AG04450 (cell line): ENCODE data around the gene NMRAL1. TPM values are rescaled to one million over a fixed set of nuclear protein-coding genes. Genes with fewer than 3 reads are reported as not detected.

Experiments
- CTCF ChIA-PET: fragments of 300-600, 350-600 bp; formaldehyde crosslinking; extraction: SDS; loops from one replicate; lab custom pipeline; 2022; ENCODE audit warnings: antibody characterized with exemption, inconsistent platforms; lab: Charles Lee
- POLR2A ChIA-PET: fragments of 350-600 bp; formaldehyde crosslinking; extraction: SDS; loops from one replicate; lab custom pipeline; 2021; ENCODE audit warnings: antibody characterized with exemption, inconsistent platforms; lab: Yijun Ruan, JAX
- DNase-seq: peaks from one replicate; pipeline ENCODE4 v3.0.0-alpha.2; 2011; ENCODE audit warnings: low read depth, low spot score
- H3K27ac ChIP-seq: one replicate; pipeline ENCODE4 v1.5.1; 2012; ENCODE audit warnings: low read depth, low read length, control low read depth
- H3K27me3 ChIP-seq: one replicate; pipeline ENCODE4 v1.6.0; 2012; ENCODE audit warnings: low read length; ENCODE audit not compliant: control insufficient read depth, insufficient read depth
- H3K4me3 ChIP-seq: 2 replicates; pipeline ENCODE4 v1.5.1; 2011; ENCODE audit warnings: mild to moderate bottlenecking, low read depth, low read length, control low read depth
- H3K9me3 ChIP-seq: 2 replicates; pipeline ENCODE4 v1.5.1; 2012; ENCODE audit warnings: low read length; ENCODE audit not compliant: control insufficient read depth, insufficient read depth
- polyA plus RNA-seq: library from polyadenylated mRNA; depleted of rRNA; stranded (reverse); fragments of >200 nt; gene quantifications from 2 replicates; pipeline ENCODE4 v1.2.3, GENCODE V29; 2011
- TF ChIP-seq, protein P1 (sequence below): IDR thresholded peaks from 2 replicates; pipeline ENCODE4 v1.5.1; 2011; ENCODE audit warnings: low read depth, low read length, control low read depth, inconsistent platforms

NMRAL1 gene
- polyA plus RNA-seq, 1 experiment = 26.3 TPM

- H3K27ac ChIP-seq = no peak overlapping the region
- no peak overlapping the region for H3K4me3 ChIP-seq
- POLR2A ChIA-PET = no interaction called here
- CTCF ChIA-PET = interaction anchor here (1.6 kb wide), 1 partner anchor 136 kb away, joined by 3 read pairs; no protein-coding TSS in a partner anchor
- no peak for DNase-seq
- H3K27me3 ChIP-seq = no peaks in the 10 kb centered on the region
- TF ChIP-seq, protein P1, sequence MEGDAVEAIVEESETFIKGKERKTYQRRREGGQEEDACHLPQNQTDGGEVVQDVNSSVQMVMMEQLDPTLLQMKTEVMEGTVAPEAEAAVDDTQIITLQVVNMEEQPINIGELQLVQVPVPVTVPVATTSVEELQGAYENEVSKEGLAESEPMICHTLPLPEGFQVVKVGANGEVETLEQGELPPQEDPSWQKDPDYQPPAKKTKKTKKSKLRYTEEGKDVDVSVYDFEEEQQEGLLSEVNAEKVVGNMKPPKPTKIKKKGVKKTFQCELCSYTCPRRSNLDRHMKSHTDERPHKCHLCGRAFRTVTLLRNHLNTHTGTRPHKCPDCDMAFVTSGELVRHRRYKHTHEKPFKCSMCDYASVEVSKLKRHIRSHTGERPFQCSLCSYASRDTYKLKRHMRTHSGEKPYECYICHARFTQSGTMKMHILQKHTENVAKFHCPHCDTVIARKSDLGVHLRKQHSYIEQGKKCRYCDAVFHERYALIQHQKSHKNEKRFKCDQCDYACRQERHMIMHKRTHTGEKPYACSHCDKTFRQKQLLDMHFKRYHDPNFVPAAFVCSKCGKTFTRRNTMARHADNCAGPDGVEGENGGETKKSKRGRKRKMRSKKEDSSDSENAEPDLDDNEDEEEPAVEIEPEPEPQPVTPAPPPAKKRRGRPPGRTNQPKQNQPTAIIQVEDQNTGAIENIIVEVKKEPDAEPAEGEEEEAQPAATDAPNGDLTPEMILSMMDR = no peak
- H3K9me3 ChIP-seq = no peaks in the 10 kb centered on the region
These were observed 24.0 kb downstream of the NMRAL1 start for GRCh38 chr16:4450430-4450829.

DNA sequence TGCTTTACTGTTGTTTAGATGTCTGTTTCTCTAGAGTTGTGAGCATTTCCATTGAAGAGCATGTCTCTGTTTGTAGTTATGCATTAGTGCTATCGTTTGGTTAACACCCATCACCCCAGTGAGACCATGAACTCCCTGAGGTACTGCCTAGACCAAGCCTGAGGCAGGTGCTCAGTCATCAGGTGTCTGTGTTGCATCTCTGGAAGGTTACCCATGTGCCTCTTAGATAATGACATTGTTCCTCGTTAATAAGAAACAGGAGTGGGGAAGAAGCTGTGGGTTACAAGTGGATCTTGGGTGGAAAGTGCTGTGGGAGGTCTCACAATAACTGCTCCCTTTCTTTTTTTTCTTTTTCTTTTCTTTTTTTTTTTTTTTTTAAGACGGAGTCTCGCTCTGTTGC, 30.4 kb downstream of the NMRAL1 start:
- POLR2A ChIA-PET = no interaction called here
- no peaks in the 10 kb centered on the region for H3K27me3 ChIP-seq
- H3K4me3 ChIP-seq = no peak overlapping the region
- no peaks in the 10 kb centered on the region for H3K9me3 ChIP-seq
- CTCF ChIA-PET = no interaction called here
- H3K27ac ChIP-seq = no peak overlapping the region
- TF ChIP-seq, protein P1 = no peak
- no peak for DNase-seq

- CTCF ChIA-PET = no interaction called here
These were observed 31.2 kb downstream of the NMRAL1 start for GRCh38 chr16:4443271-4443670.

DNA sequence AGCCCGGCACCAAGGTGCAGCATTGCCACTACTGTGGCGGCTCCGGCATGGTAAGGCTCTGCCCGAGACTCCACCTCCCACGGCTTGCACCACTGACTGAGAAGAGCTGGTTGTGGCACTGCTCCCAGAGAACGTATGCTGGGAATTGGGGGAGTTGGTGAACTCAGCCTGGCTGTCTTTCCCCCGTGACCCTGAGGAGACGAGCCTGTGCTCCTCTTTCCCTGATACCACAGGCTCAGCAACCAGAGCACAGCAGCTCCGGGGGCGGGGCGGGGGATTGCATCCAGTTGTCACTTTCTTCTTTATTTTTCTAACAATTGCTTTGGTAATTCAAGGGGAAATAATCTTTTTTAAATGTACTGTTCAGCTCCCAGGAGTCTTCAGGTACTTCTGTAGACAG, 32.1 kb downstream of the NMRAL1 start:
- H3K27me3 ChIP-seq = no peaks in the 10 kb centered on the region
- no peak overlapping the region for H3K4me3 ChIP-seq
- ChIA-PET CTCF (no interaction called here), POLR2A (no interaction called here)
- TF ChIP-seq, protein P1 = no peak
- DNase-seq = no peak
- no peaks in the 10 kb centered on the region for H3K9me3 ChIP-seq
- no peak overlapping the region for H3K27ac ChIP-seq

More at GRCh38 chr16:4443271-4443670, 31.2 kb downstream of the NMRAL1 start:
- no peak for DNase-seq
- TF ChIP-seq, protein P1 = no peak
- no peaks in the 10 kb centered on the region for H3K9me3 ChIP-seq
- POLR2A ChIA-PET = no interaction called here
- H3K27ac ChIP-seq = no peak overlapping the region
- H3K4me3 ChIP-seq = no peak overlapping the region
- no peaks in the 10 kb centered on the region for H3K27me3 ChIP-seq

GRCh38 chr16:4437366-4437765, 37.1 kb downstream of the NMRAL1 start:
- Histone ChIP-seq H3K27me3 (no peaks in the 10 kb centered on the region), H3K27ac (no peak overlapping the region), H3K9me3 (no peaks in the 10 kb centered on the region), H3K4me3 (no peak overlapping the region)
- ChIA-PET CTCF (interaction anchor here (1.0 to 1.9 kb wide), 2 partner anchors 29 to 35 kb away, joined by 3 to 6 read pairs; no protein-coding TSS in a partner anchor), POLR2A (no interaction called here)
- TF ChIP-seq, protein P1 = no peak
- DNase-seq = no peak
